HepG2 (cell line): Measurements from ENCODE around the gene SLC26A2. TPM values are rescaled to one million over a fixed set of nuclear protein-coding genes. Genes with fewer than 3 reads are reported as not detected.

Source experiments
- ATAC-seq: fragments of 200-7000 bp; cut with Tn5 transposase; 3 replicates; pipeline ENCODE4 v1.9.1; 2020; ENCODE audit warnings: mild to moderate bottlenecking, moderate library complexity
- BruUV-seq: library from RNA; stranded (reverse); fragments of 400-500 nt; replicated peaks from 2 replicates; lab custom pipeline; 2021; lab: Mats Ljungman, UMichigan
- CTCF ChIA-PET: fragments of 300-600 bp; formaldehyde crosslinking; extraction: SDS; loops from one replicate; lab custom pipeline; 2021; ENCODE audit warnings: low total read pairs, inconsistent platforms, low intra/inter-chr PET ratio; lab: Yijun Ruan, JAX
- POLR2A ChIA-PET: fragments of 350-600 bp; sonication (Branson Sonifier 250); formaldehyde crosslinking; loops from one replicate; lab custom pipeline; 2020; ENCODE audit warnings: antibody characterized with exemption, inconsistent platforms; lab: Yijun Ruan, JAX
- DNase-seq: peaks from one replicate; pipeline ENCODE4 v3.0.0-alpha.2; 2015; ENCODE audit warnings: low spot score
- FAIRE-seq: peaks from 3 replicates; lab custom pipeline; 2011; peaks lifted over from hg19 to GRCh38; lab: Jason Lieb, UNC
- H2AFZ ChIP-seq: one replicate; pipeline ENCODE4 v1.6.1; 2011; ENCODE audit warnings: low read length, inconsistent platforms
- H3K27ac ChIP-seq: fragments of 300-600 bp; 3 replicates; pipeline ENCODE4 v1.8.0; 2011; ENCODE audit warnings: mixed run types, mild to moderate bottlenecking, mixed read lengths, low read length, inconsistent platforms; ENCODE audit not compliant: insufficient read depth; ENCODE audit errors: extremely low read length
- H3K27me3 ChIP-seq, 2 experiments: fragments of 200-600 bp in 1 of 2; 2 replicates in 1 of 2; 3 replicates in 1 of 2; pipeline versions ENCODE4 v1.6.0 to v1.8.0; 2011; ENCODE audit warnings: low read length in 2 of 2, mild to moderate bottlenecking in 2 of 2, moderate library complexity in 2 of 2, inconsistent platforms in 1 of 2; ENCODE audit not compliant: insufficient read depth in 2 of 2, control insufficient read depth in 1 of 2
- H3K36me3 ChIP-seq, 2 experiments: fragments of 200-600 bp in 1 of 2; replicated peaks in 1 of 2; 2 replicates in 1 of 2; 3 replicates in 1 of 2; pipeline versions ENCODE4 v1.5.1 to v1.8.0; 2011; ENCODE audit warnings: low read length in 2 of 2, inconsistent platforms in 1 of 2; ENCODE audit not compliant: insufficient read depth in 2 of 2, control insufficient read depth in 1 of 2
- H3K4me1 ChIP-seq: 2 replicates; pipeline ENCODE4 v1.5.1; 2012; ENCODE audit warnings: low read length, inconsistent platforms; ENCODE audit not compliant: insufficient read depth
- H3K4me2 ChIP-seq: 2 replicates; pipeline ENCODE4 v1.6.0; 2011; ENCODE audit warnings: low read depth, low read length, inconsistent platforms
- H3K4me3 ChIP-seq, 3 experiments: fragments of 200-600 bp in 1 of 3; sonication (generic), shearing (Covaris generic) in 1 of 3; replicated peaks in 1 of 3; 2 replicates each; pipeline ENCODE4 v1.5.1; 2011 to 2016; ENCODE audit warnings: low read length in 3 of 3, inconsistent platforms in 2 of 3, low read depth in 2 of 3, mild to moderate bottlenecking in 2 of 3, control low read depth in 1 of 3, mixed read lengths in 1 of 3; ENCODE audit not compliant: insufficient read depth in 1 of 3
- H3K79me2 ChIP-seq: one replicate; pipeline ENCODE4 v1.6.1; 2011; ENCODE audit warnings: low read length, inconsistent platforms; ENCODE audit not compliant: insufficient read depth
- H3K9ac ChIP-seq: 2 replicates; pipeline ENCODE4 v1.6.0; 2011; ENCODE audit warnings: mild to moderate bottlenecking, low read depth, low read length, inconsistent platforms; ENCODE audit not compliant: insufficient read depth
- H3K9me3 ChIP-seq: 2 replicates; pipeline ENCODE4 v1.5.1; 2012; ENCODE audit warnings: mild to moderate bottlenecking, low read length
- H4K20me1 ChIP-seq: 2 replicates; pipeline ENCODE4 v1.6.0; 2011; ENCODE audit warnings: inconsistent platforms, mild to moderate bottlenecking, low read length, moderate library complexity; ENCODE audit not compliant: insufficient read depth
- ARNTL ChIP-seq: sonication (generic); formaldehyde crosslinking; IDR thresholded peaks from 2 replicates; pipeline ENCODE4 v1.4.0; 2020; ENCODE audit warnings: mild to moderate bottlenecking, missing genetic modification reagents
- CBX1 ChIP-seq: IDR thresholded peaks from one replicate; pipeline ENCODE4 v1.6.1; 2016; ENCODE audit warnings: antibody characterized with exemption, low read depth
- DNMT1 ChIP-seq: sonication (generic); formaldehyde crosslinking; IDR thresholded peaks from 2 replicates; pipeline ENCODE4 v1.5.1; 2020; ENCODE audit warnings: mild to moderate bottlenecking, missing genetic modification reagents
- FOXO1 ChIP-seq: sonication (generic); formaldehyde crosslinking; IDR thresholded peaks from 2 replicates; pipeline ENCODE4 v1.4.0; 2020; ENCODE audit warnings: missing genetic modification reagents
- GATAD2A ChIP-seq: IDR thresholded peaks from 2 replicates; pipeline ENCODE4 v1.6.1; 2016
- HNF4A ChIP-seq: sonication (generic); formaldehyde crosslinking; IDR thresholded peaks from 2 replicates; pipeline ENCODE4 v1.4.0; 2020; ENCODE audit warnings: missing genetic modification reagents
- IRF2 ChIP-seq: IDR thresholded peaks from 2 replicates; pipeline ENCODE4 v1.6.1; 2018; ENCODE audit warnings: missing genetic modification reagents, missing compliant biosample characterization
- MBNL3 ChIP-seq: fragments of 250-450 bp; sonication (Bioruptor Pico); conservative IDR thresholded peaks from 2 replicates; pipeline ENCODE4 v1.8.0; 2022; ENCODE audit warnings: mild to moderate bottlenecking, inconsistent platforms
- NCOR1 ChIP-seq: fragments of 200-600 bp; sonication (generic); IDR thresholded peaks from 2 replicates; pipeline ENCODE4 v1.7.0; 2017; ENCODE audit warnings: antibody characterized with exemption, low read length, borderline replicate concordance
- PAXIP1 ChIP-seq: sonication (generic); formaldehyde crosslinking; conservative IDR thresholded peaks from 2 replicates; pipeline ENCODE4 v1.4.0; 2020; ENCODE audit warnings: mild to moderate bottlenecking, missing genetic modification reagents, moderate library complexity
- PRMT3 ChIP-seq: sonication (generic); formaldehyde crosslinking; IDR thresholded peaks from 2 replicates; pipeline ENCODE4 v1.8.1; 2022; ENCODE audit warnings: low read depth, mild to moderate bottlenecking, moderate library complexity, missing genetic modification reagents, borderline replicate concordance
- RARA ChIP-seq: IDR thresholded peaks from 2 replicates; pipeline ENCODE4 v1.6.1; 2016; ENCODE audit warnings: missing genetic modification reagents, missing compliant biosample characterization
- RXRA ChIP-seq: sonication (generic); formaldehyde crosslinking; IDR thresholded peaks from 2 replicates; pipeline ENCODE4 v1.5.1; 2020; ENCODE audit warnings: missing genetic modification reagents
- ZNF143 ChIP-seq: sonication (generic); formaldehyde crosslinking; IDR thresholded peaks from 2 replicates; pipeline ENCODE4 v1.4.0; 2020; ENCODE audit warnings: missing genetic modification reagents
- ZNF329 ChIP-seq: sonication (generic); formaldehyde crosslinking; IDR thresholded peaks from 2 replicates; pipeline ENCODE4 v1.9.0; 2021; ENCODE audit warnings: low read depth, mild to moderate bottlenecking, missing genetic modification reagents
- ZNF614 ChIP-seq: IDR thresholded peaks from 2 replicates; pipeline ENCODE4 v1.6.1; 2018; ENCODE audit warnings: missing biosample characterization, missing genetic modification reagents, inconsistent platforms, borderline replicate concordance
- WGBS: methylation state at CpG from one replicate; pipeline ENCODE4 v1.1.6; 2017; ENCODE audit warnings: low lambda C conversion rate; 5-methylcytosine and 5-hydroxymethylcytosine counted together
- in situ Hi-C: cut with HindIII; loops from 2 replicates; pipeline ENCODE4 v1.10.0; 2017; ENCODE audit warnings: low pct_unique_long_range_greater_than_20kb; ENCODE audit not compliant: extremely low pct_ligation_motif_present
- intact Hi-C: fragments of 100-400 bp; cut with micrococcal nuclease; formaldehyde crosslinking; loops from one replicate; pipeline ENCODE4 v1.10.0; 2022; ENCODE audit not compliant: unreplicated experiment
- polyA plus RNA-seq, 8 experiments: library from polyadenylated mRNA; depleted of rRNA in 3 of 8; stranded (reverse) in 7 of 8; unstranded in 1 of 8; fragments of >200 nt; fragmentation: Illumina TruSeq in 4 of 8; extraction: Trizol in 4 of 8; gene quantifications; 2 replicates each; pipeline versions ENCODE4 v1.2.1 to v1.2.3, GENCODE V29; 2011 to 2016; ENCODE audit warnings: low read depth in 4 of 8, missing spikeins in 1 of 8, mixed read lengths in 1 of 8; ENCODE audit not compliant: insufficient read depth in 1 of 8
- total RNA-seq, 5 experiments: library from RNA; depleted of rRNA; stranded (reverse); fragments of >200 nt; fragmentation: Illumina TruSeq; extraction: Trizol; gene quantifications; 2 replicates each; pipeline ENCODE4 v1.2.3, GENCODE V29; 2016; ENCODE audit warnings: low read depth in 1 of 5

Gene SLC26A2
- total and polyA plus RNA-seq, 2 of the 13 experiments (the other 11 are each of a cell fraction or from before 2014, with no cell fraction given): 2.2 to 7.9 TPM

GRCh38 chr5:149963729-149964128 is 3.2 kb downstream of the SLC26A2 start (continued):
- TF ChIP-seq NCOR1 (no peak), ZNF143 (no peak), ZNF614 (no peak), CBX1 (no peak), ARNTL (CRISPR knock-in tag) (no peak), PRMT3 (CRISPR knock-in tag) (no peak), MBNL3 (CRISPR knock-in tag) (no peak)

- TF ChIP-seq HNF4A (CRISPR knock-in tag) (peak; percentile 63), RXRA (CRISPR knock-in tag) (peak; percentile 18; the same call in 1 of the 2 replicates), PAXIP1 (CRISPR knock-in tag) (0 out of 2 replicates have a peak, but pooled peaks have one; percentile 11), GATAD2A (CRISPR knock-in tag) (0 out of 2 replicates have a peak, but pooled peaks have one; percentile 11), ZNF329 (no peak), DNMT1 (CRISPR knock-in tag) (no peak), IRF2 (CRISPR knock-in tag) (no peak), FOXO1 (no peak), RARA (CRISPR knock-in tag) (peak; percentile 81)
- Histone ChIP-seq H3K36me3 (no peaks in the 10 kb centered on the region), H3K79me2 (no peaks in the 10 kb centered on the region), H3K27ac (no peak overlapping the region), H4K20me1 (no peaks in the 10 kb centered on the region), H3K9ac (no peak overlapping the region), H3K4me1 (peaks cover 18% of the 10 kb centered on the region), H3K27me3 (no peaks in the 10 kb centered on the region), H3K4me3 (no peak overlapping the region), H3K9me3 (no peaks in the 10 kb centered on the region), H3K4me2 (no peak overlapping the region), H2AFZ (no peak overlapping the region)
- POLR2A ChIA-PET: no interaction called here
- CTCF ChIA-PET: no interaction called here
- DNase-seq: no peak
- BruUV-seq: no TSS peak
- FAIRE-seq: peak; percentile 60
- WGBS: 26% methylated on average over 3 of the region's 3 CpGs
- intact Hi-C loops (no loop called here), in situ Hi-C loops (no loop called here)
- no peak for ATAC-seq
Measured at GRCh38 chr5:149966946-149967345, 6.4 kb downstream of the SLC26A2 start.
